Pancreas (tissue), 10 donors: Measurements from ENCODE around the gene CTNNB1. TPM values are rescaled to one million over a fixed set of nuclear protein-coding genes. Genes with fewer than 3 reads are reported as not detected.

Experiments
- ATAC-seq, 4 donors: fragments of 200-7000 bp; cut with Tn5 transposase; one replicate each; pipeline versions ENCODE4 v1.8.0 to v1.9.1; 2020; ENCODE audit warnings: mild to moderate bottlenecking in 4 of 4, moderate library complexity in 4 of 4
- DNase-seq, 6 donors: peaks; one replicate each; pipeline ENCODE4 v3.0.0-alpha.2; 2020
- FAIRE-seq: peaks from 2 replicates; lab custom pipeline; 2012; peaks lifted over from hg19 to GRCh38; lab: Jason Lieb, UNC
- H3K27ac ChIP-seq, 4 donors: fragments of 200-600 bp; sonication (generic); 1 replicate in 3 of 4; 2 replicates in 1 of 4; pipeline versions ENCODE4 v1.5.0 to v1.8.0; 2020
- H3K27me3 ChIP-seq, 4 donors: fragments of 200-600 bp; one replicate each; pipeline ENCODE4 v1.8.0; 2021
- H3K36me3 ChIP-seq, 3 donors: fragments of 200-600 bp; sonication (generic) in 1 of 3; one replicate each; pipeline versions ENCODE4 v1.5.0 to v1.8.0; 2020 to 2021
- H3K4me1 ChIP-seq, 3 donors: fragments of 200-600 bp; one replicate each; pipeline ENCODE4 v1.8.0; 2021
- H3K4me3 ChIP-seq, 4 donors: fragments of 200-600 bp; sonication (generic) in 2 of 4; one replicate each; pipeline versions ENCODE4 v1.5.0 to v1.8.0; 2020 to 2021
- H3K9me3 ChIP-seq, 4 donors: fragments of 200-600 bp; one replicate each; pipeline ENCODE4 v1.8.0; 2021
- WGBS, 2 donors: extraction: QIAGEN DNeasy Blood & Tissue Kit; methylation state at CpG; one replicate each; pipeline ENCODE4 v1.1.7; 2013; 5-methylcytosine and 5-hydroxymethylcytosine counted together
- intact Hi-C, 3 donors: fragments of 100-400 bp; cut with DNase I; formaldehyde crosslinking; loops; one replicate each; pipeline versions ENCODE4 v1.11.1 to v1.14.2; 2022
- polyA plus RNA-seq, 2 donors: library from polyadenylated mRNA; stranded (reverse); fragments of 200-250 nt; gene quantifications; one replicate each; pipeline ENCODE4 v1.2.3, GENCODE V29; 2013
- total RNA-seq, 6 donors: library from RNA; stranded (reverse); fragmentation: NEBNext Ultra II Directional in 4 of 6; extraction: Animal tissue kit (Norgen Biotek cat#: 25700) in 4 of 6; gene quantifications; one replicate each; pipeline versions ENCODE4 v1.2.1 to v1.2.4, GENCODE V29; 2021 to 2023
- TF ChIP-seq, protein P1 (sequence below), 4 donors: fragments of 200-600 bp; sonication (generic) in 3 of 4; IDR thresholded peaks; one replicate each; pipeline versions ENCODE4 v1.5.0 to v1.8.0; 2021; ENCODE audit warnings: antibody characterized with exemption in 4 of 4
- donor health status: healthy with polysubstance abuse.
- donor health status: DM: no; HTN: no; CAD: no; lungs with moderate emphysema.
- donor health status: DM: no; HTN: no; CAD: no.
- donor health status: control.
- donor health status: control.
- donor health status: Bipolar disorder and iron deficiency.
- donor health status: DM: yes; HTN: yes; CAD: no.
- donor health status: DM: no; HTN: no; CAD: no.
- donor health status: DM: no; HTN: no; CAD: no.
- donor health status: DM: yes; HTN: yes; CAD: no.

The CTNNB1 gene
- total and polyA plus RNA-seq, 8 donors, result 51.7 to 228 (median 112) TPM

DNA sequence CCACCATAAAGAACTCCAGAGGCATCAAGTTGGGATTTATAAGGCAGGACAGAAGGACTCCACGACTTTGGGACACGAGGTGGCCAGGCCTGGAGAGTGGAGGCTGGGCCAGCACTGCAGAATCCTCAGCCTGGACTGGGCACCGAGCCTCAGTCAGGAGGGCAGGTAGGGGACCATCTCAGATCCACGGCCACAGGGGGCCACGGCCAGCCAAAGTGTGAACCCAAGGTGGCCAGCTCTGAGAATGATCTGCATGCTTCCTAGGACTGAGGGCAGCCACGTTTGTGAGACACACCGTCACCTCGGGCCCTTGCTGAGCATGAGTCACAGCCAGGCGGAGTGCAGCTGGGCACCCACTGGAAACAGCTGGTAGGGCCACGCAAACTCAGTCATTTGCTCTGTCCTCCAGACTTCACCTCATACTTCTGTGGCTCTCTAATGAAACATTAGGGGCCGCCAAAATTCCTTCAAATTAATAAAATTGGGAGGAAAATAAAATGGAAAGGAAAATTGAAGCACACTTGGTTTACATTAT lies 65.8 kb downstream of the CTNNB1 start:
- peak in 1 of 4 donors; percentile 25 for ATAC-seq
- DNase-seq, result peak in 1 of 6 donors; percentile 49
- no peak overlapping the region for H3K27ac ChIP-seq
- H3K4me1 ChIP-seq, result no peaks in the 10 kb centered on the region
- H3K36me3 ChIP-seq, result no peaks in the 10 kb centered on the region
- no peak for FAIRE-seq
- no peaks in the 10 kb centered on the region for H3K9me3 ChIP-seq
- 87 to 91% methylated on average over 11 of the region's 11 CpGs for WGBS, 2 donors
- TF ChIP-seq, protein P1, sequence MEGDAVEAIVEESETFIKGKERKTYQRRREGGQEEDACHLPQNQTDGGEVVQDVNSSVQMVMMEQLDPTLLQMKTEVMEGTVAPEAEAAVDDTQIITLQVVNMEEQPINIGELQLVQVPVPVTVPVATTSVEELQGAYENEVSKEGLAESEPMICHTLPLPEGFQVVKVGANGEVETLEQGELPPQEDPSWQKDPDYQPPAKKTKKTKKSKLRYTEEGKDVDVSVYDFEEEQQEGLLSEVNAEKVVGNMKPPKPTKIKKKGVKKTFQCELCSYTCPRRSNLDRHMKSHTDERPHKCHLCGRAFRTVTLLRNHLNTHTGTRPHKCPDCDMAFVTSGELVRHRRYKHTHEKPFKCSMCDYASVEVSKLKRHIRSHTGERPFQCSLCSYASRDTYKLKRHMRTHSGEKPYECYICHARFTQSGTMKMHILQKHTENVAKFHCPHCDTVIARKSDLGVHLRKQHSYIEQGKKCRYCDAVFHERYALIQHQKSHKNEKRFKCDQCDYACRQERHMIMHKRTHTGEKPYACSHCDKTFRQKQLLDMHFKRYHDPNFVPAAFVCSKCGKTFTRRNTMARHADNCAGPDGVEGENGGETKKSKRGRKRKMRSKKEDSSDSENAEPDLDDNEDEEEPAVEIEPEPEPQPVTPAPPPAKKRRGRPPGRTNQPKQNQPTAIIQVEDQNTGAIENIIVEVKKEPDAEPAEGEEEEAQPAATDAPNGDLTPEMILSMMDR (IDR thresholded peaks at IDR 0.05), result no peak
- H3K4me3 ChIP-seq, result no peak overlapping the region
- intact Hi-C loops, result no loop called here
- H3K27me3 ChIP-seq, result no peaks in the 10 kb centered on the region

DNA sequence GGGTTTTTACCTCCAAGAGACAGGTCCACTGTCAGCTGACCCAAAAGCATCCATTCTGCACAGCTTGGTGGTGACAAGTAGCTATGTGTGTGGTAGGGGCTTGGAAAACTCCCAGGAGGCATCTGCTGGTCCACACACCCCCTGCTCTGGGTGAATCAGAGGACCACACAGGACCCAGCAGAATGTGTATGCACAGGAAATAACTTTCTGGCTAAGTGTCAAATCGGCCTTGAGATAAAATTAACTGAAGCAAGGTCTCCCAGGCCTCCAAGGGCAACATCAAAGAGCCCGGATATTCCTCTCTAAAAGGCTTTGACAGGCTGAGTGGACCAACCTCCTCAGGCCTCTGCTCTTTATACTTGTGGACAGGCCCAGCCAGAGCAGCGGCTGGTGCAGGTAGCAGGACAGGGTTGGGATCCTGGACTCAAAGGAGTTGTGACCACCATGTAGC lies 66.5 kb downstream of the CTNNB1 start:
- ATAC-seq, result peak in 2 of 4 donors; percentile 62 to 70
- 28 to 30% methylated on average over 3 of the region's 3 CpGs for WGBS, 2 donors
- intact Hi-C loops, result no loop called here

DNA sequence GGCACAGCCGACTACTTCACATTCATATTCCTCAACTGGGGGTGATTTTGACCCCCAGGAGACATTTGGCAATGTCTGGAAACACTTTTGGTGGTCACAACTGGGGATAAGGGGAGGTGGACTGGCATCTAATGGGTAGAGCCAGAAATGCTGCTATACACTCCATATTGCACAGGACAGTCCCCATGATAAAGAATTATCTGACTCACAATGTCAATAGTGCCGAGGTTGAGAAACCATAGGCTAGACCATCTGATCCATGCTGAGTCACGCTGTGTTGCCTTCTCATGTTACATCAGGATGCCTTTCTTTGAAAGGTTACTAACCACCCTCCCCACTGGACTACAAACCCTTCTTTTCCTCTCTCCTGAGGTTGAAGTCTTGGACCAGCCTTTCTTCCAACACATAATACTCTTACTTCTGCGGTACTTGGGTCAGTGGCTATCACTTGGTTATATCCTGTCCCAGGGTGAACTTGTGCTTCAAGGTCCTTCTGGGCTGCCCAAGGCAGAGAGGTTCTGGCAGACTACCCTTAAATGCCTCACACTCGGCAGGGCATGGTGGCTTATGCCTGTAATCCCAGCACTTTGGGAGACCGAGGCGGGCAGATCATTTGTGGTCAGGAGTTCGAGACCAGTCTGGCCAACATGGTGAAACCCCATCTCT lies 68.8 kb downstream of the CTNNB1 start:
- ATAC-seq, result no peak
- no peak overlapping the region for H3K4me3 ChIP-seq
- no peaks in the 10 kb centered on the region for H3K4me1 ChIP-seq
- no peaks in the 10 kb centered on the region for H3K36me3 ChIP-seq
- no peaks in the 10 kb centered on the region for H3K27me3 ChIP-seq
- H3K9me3 ChIP-seq, result no peaks in the 10 kb centered on the region
- H3K27ac ChIP-seq, result no peak overlapping the region
- no peak for DNase-seq
- TF ChIP-seq, protein P1 (IDR thresholded peaks at IDR 0.05), result no peak
- no peak for FAIRE-seq
- 91 to 92% methylated on average over 8 of the region's 8 CpGs for WGBS, 2 donors
- intact Hi-C loops, result no loop called here

More for the DNA sequence above, 66.5 kb downstream of the CTNNB1 start:
- Histone ChIP-seq H3K36me3 (no peaks in the 10 kb centered on the region), H3K4me1 (no peaks in the 10 kb centered on the region), H3K4me3 (no peak overlapping the region), H3K27me3 (no peaks in the 10 kb centered on the region), H3K27ac (no peak overlapping the region), H3K9me3 (no peaks in the 10 kb centered on the region)
- TF ChIP-seq, protein P1 (IDR thresholded peaks at IDR 0.05), result no peak
- DNase-seq (no peak), FAIRE-seq (no peak)

DNA sequence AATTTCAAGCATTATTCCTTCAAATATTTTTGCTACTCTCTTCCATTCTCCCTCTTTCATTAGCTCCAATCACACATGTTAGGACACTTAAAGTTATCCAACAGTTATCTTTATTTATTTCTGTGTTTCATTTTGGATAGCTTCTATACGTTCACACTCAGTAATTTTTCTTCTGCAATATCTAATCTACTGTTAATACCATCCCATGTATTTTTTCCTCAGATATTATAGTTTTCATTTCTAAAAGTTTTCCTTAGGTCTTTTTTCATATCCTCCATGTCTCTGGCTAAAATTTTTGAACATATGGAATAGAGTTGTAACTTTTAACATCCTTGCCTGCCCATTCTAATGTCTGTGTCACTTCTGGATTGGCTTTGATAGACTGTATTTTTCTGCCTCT lies 73.4 kb downstream of the CTNNB1 start:
- Histone ChIP-seq H3K36me3 (no peaks in the 10 kb centered on the region), H3K27me3 (no peaks in the 10 kb centered on the region), H3K4me1 (no peaks in the 10 kb centered on the region), H3K9me3 (no peaks in the 10 kb centered on the region), H3K4me3 (no peak overlapping the region), H3K27ac (no peak overlapping the region)
- intact Hi-C loops, result no loop called here
- DNase-seq (no peak), ATAC-seq (no peak), FAIRE-seq (no peak)
- TF ChIP-seq, protein P1 (IDR thresholded peaks at IDR 0.05), result no peak
- 91 to 94% methylated on average over 1 of the region's 1 CpG for WGBS, 2 donors
